Measurements from ENCODE around the gene CHST11.

Gene CHST11

GRCh38 chr12:104615048-104615561 lies 158.4 kb downstream of the CHST11 start:
- H3K27ac ChIP-seq, result no peak overlapping the region
- no peak overlapping the region for H3K4me3 ChIP-seq
- no peak overlapping the region for H3K9ac ChIP-seq (ENCODE audit: insufficient read length)
- H3K36me3 ChIP-seq (ENCODE audit: insufficient read depth, low read length), result no peaks in the 10 kb centered on the region
- H3K9me3 ChIP-seq (ENCODE audit: low read depth, low read length), result no peaks in the 10 kb centered on the region
- DNase-seq (ENCODE audit: low read depth, low spot score), result no peak
- TF ChIP-seq FOXP2 (optimal IDR thresholded peaks at IDR 0.05; ENCODE audit: control extremely low read depth, extremely low read length, insufficient read depth) (no peak), EZH2 (IDR thresholded peaks at IDR 0.05) (no peak), POLR2AphosphoS5 (IDR thresholded peaks at IDR 0.05; ENCODE audit: borderline replicate concordance, low read depth, low read length) (no peak)

- Histone ChIP-seq H3K27ac (no peak overlapping the region), H3K4me3 (no peak overlapping the region), H3K36me3 (ENCODE audit: insufficient read depth, low read length) (no peaks in the 10 kb centered on the region), H3K9me3 (ENCODE audit: low read depth, low read length) (no peaks in the 10 kb centered on the region), H3K9ac (ENCODE audit: insufficient read length) (no peak overlapping the region)
- no peak for DNase-seq (ENCODE audit: low read depth, low spot score)
- no peak for TF ChIP-seq EZH2 (IDR thresholded peaks at IDR 0.05)
- TF ChIP-seq FOXP2 (optimal IDR thresholded peaks at IDR 0.05; ENCODE audit: control extremely low read depth, extremely low read length, insufficient read depth), result no peak
Observed at GRCh38 chr12:104618691-104619090, 161.9 kb downstream of the CHST11 start.

GRCh38 chr12:104619305-104619704 lies 162.6 kb downstream of the CHST11 start:
- Histone ChIP-seq H3K36me3 (ENCODE audit: insufficient read depth, low read length) (no peaks in the 10 kb centered on the region), H3K9ac (ENCODE audit: insufficient read length) (no peak overlapping the region), H3K4me3 (no peak overlapping the region), H3K9me3 (ENCODE audit: low read depth, low read length) (no peaks in the 10 kb centered on the region), H3K27ac (no peak overlapping the region)
- TF ChIP-seq POLR2AphosphoS5 (IDR thresholded peaks at IDR 0.05; ENCODE audit: borderline replicate concordance, low read depth, low read length), result no peak
- no peak for TF ChIP-seq FOXP2 (optimal IDR thresholded peaks at IDR 0.05; ENCODE audit: control extremely low read depth, extremely low read length, insufficient read depth)
- TF ChIP-seq EZH2 (IDR thresholded peaks at IDR 0.05), result no peak
- no peak for DNase-seq (ENCODE audit: low read depth, low spot score)

GRCh38 chr12:104620837-104621531 lies 164.2 kb downstream of the CHST11 start:
- no peak for DNase-seq (ENCODE audit: low read depth, low spot score)
- H3K4me3 ChIP-seq, result no peak overlapping the region
- no peak overlapping the region for H3K9ac ChIP-seq (ENCODE audit: insufficient read length)
- TF ChIP-seq EZH2 (IDR thresholded peaks at IDR 0.05) (no peak), POLR2AphosphoS5 (IDR thresholded peaks at IDR 0.05; ENCODE audit: borderline replicate concordance, low read depth, low read length) (no peak), FOXP2 (optimal IDR thresholded peaks at IDR 0.05; ENCODE audit: control extremely low read depth, extremely low read length, insufficient read depth) (no peak)
- no peak overlapping the region for H3K27ac ChIP-seq
- H3K9me3 ChIP-seq (ENCODE audit: low read depth, low read length), result no peaks in the 10 kb centered on the region
- H3K36me3 ChIP-seq (ENCODE audit: insufficient read depth, low read length), result no peaks in the 10 kb centered on the region

GRCh38 chr12:104622928-104623327 lies 166.2 kb downstream of the CHST11 start:
- no peak overlapping the region for H3K4me3 ChIP-seq
- no peak for DNase-seq (ENCODE audit: low read depth, low spot score)
- no peaks in the 10 kb centered on the region for H3K9me3 ChIP-seq (ENCODE audit: low read depth, low read length)
- no peaks in the 10 kb centered on the region for H3K36me3 ChIP-seq (ENCODE audit: insufficient read depth, low read length)
- TF ChIP-seq EZH2 (IDR thresholded peaks at IDR 0.05) (no peak), POLR2AphosphoS5 (IDR thresholded peaks at IDR 0.05; ENCODE audit: borderline replicate concordance, low read depth, low read length) (no peak), FOXP2 (optimal IDR thresholded peaks at IDR 0.05; ENCODE audit: control extremely low read depth, extremely low read length, insufficient read depth) (no peak)
- H3K9ac ChIP-seq (ENCODE audit: insufficient read length), result no peak overlapping the region
- no peak overlapping the region for H3K27ac ChIP-seq

GRCh38 chr12:104623883-104624282 lies 167.1 kb downstream of the CHST11 start:
- H3K36me3 ChIP-seq (ENCODE audit: insufficient read depth, low read length), result no peaks in the 10 kb centered on the region
- DNase-seq (ENCODE audit: low read depth, low spot score), result no peak

GRCh38 chr12:104624529-104624928 lies 167.8 kb downstream of the CHST11 start:
- TF ChIP-seq EZH2 (IDR thresholded peaks at IDR 0.05) (no peak), FOXP2 (optimal IDR thresholded peaks at IDR 0.05; ENCODE audit: control extremely low read depth, extremely low read length, insufficient read depth) (no peak), POLR2AphosphoS5 (IDR thresholded peaks at IDR 0.05; ENCODE audit: borderline replicate concordance, low read depth, low read length) (no peak)
- H3K9me3 ChIP-seq (ENCODE audit: low read depth, low read length), result no peaks in the 10 kb centered on the region
- no peak for DNase-seq (ENCODE audit: low read depth, low spot score)
- H3K4me3 ChIP-seq, result no peak overlapping the region
- no peak overlapping the region for H3K27ac ChIP-seq
- H3K9ac ChIP-seq (ENCODE audit: insufficient read length), result no peak overlapping the region
- no peaks in the 10 kb centered on the region for H3K36me3 ChIP-seq (ENCODE audit: insufficient read depth, low read length)

More at GRCh38 chr12:104623883-104624282, 167.1 kb downstream of the CHST11 start:
- Histone ChIP-seq H3K4me3 (0 out of 2 replicates have a peak overlapping the region, but pooled peaks have one; percentile 1), H3K27ac (no peak overlapping the region), H3K9ac (ENCODE audit: insufficient read length) (no peak overlapping the region), H3K9me3 (ENCODE audit: low read depth, low read length) (no peaks in the 10 kb centered on the region)
- TF ChIP-seq EZH2 (IDR thresholded peaks at IDR 0.05) (no peak), POLR2AphosphoS5 (IDR thresholded peaks at IDR 0.05; ENCODE audit: borderline replicate concordance, low read depth, low read length) (no peak)

GRCh38 chr12:104626069-104626837 lies 169.5 kb downstream of the CHST11 start:
- Histone ChIP-seq H3K36me3 (ENCODE audit: insufficient read depth, low read length) (no peaks in the 10 kb centered on the region), H3K9me3 (ENCODE audit: low read depth, low read length) (no peaks in the 10 kb centered on the region), H3K27ac (peak overlapping the region; percentile 72; the same call in 1 of the 2 replicates), H3K9ac (ENCODE audit: insufficient read length) (peak overlapping the region; percentile 57), H3K4me3 (peak overlapping the region; percentile 24)
- no peak for TF ChIP-seq EZH2 (IDR thresholded peaks at IDR 0.05)
- TF ChIP-seq POLR2AphosphoS5 (IDR thresholded peaks at IDR 0.05; ENCODE audit: borderline replicate concordance, low read depth, low read length), result no peak
- no peak for TF ChIP-seq FOXP2 (optimal IDR thresholded peaks at IDR 0.05; ENCODE audit: control extremely low read depth, extremely low read length, insufficient read depth)
- DNase-seq (ENCODE audit: low read depth, low spot score), result no peak
